GM23338 (cell line): Measurements from ENCODE around the gene CLSTN1. TPM values are rescaled to one million over a fixed set of nuclear protein-coding genes. Genes with fewer than 3 reads are reported as not detected.

ENCODE experiments used
- ATAC-seq: fragments of 200-7000 bp; cut with Tn5 transposase; 3 replicates; pipeline ENCODE4 v1.9.1; 2020
- DNase-seq: peaks from one replicate; pipeline ENCODE4 v3.0.0-alpha.2; 2015; ENCODE audit warnings: low spot score
- H2AFZ ChIP-seq: fragments of 200-600 bp; sonication (generic); 2 replicates; pipeline ENCODE4 v1.8.0; 2016; ENCODE audit warnings: antibody characterized with exemption, mild to moderate bottlenecking, moderate library complexity
- H3F3A ChIP-seq: fragments of 200-600 bp; sonication (generic); replicated peaks from 2 replicates; pipeline ENCODE4 v1.8.0; 2017; ENCODE audit warnings: antibody characterized with exemption, mixed run types, low read depth
- H3K27ac ChIP-seq: fragments of 200-600 bp; sonication (generic); 2 replicates; pipeline ENCODE4 v1.6.1; 2016; ENCODE audit warnings: low read depth
- H3K27me3 ChIP-seq: fragments of 200-600 bp; sonication (generic); 2 replicates; pipeline ENCODE4 v1.8.0; 2016; ENCODE audit warnings: mild to moderate bottlenecking, mixed run types, moderate library complexity; ENCODE audit not compliant: insufficient read depth
- H3K36me3 ChIP-seq: fragments of 200-600 bp; sonication (generic); 2 replicates; pipeline ENCODE4 v1.8.0; 2016; ENCODE audit warnings: mild to moderate bottlenecking; ENCODE audit not compliant: insufficient read depth
- H3K4me1 ChIP-seq: fragments of 200-600 bp; sonication (generic); 2 replicates; pipeline ENCODE4 v1.8.0; 2016; ENCODE audit warnings: mild to moderate bottlenecking, moderate library complexity; ENCODE audit not compliant: insufficient read depth
- H3K4me2 ChIP-seq: fragments of 200-600 bp; sonication (generic); 2 replicates; pipeline ENCODE4 v1.7.1; 2017; ENCODE audit warnings: mixed run types
- H3K4me3 ChIP-seq: fragments of 200-600 bp; sonication (generic); 2 replicates; pipeline ENCODE4 v1.6.1; 2016; ENCODE audit warnings: mixed run types
- H3K79me2 ChIP-seq: fragments of 200-600 bp; sonication (generic); replicated peaks from 2 replicates; pipeline ENCODE4 v1.8.0; 2017; ENCODE audit warnings: mild to moderate bottlenecking; ENCODE audit not compliant: insufficient read depth
- H3K9me2 ChIP-seq: fragments of 200-600 bp; sonication (generic); 2 replicates; pipeline ENCODE4 v1.8.0; 2017; ENCODE audit not compliant: insufficient read depth
- H4K20me1 ChIP-seq: fragments of 200-600 bp; sonication (generic); replicated peaks from 2 replicates; pipeline ENCODE4 v1.8.0; 2017; ENCODE audit warnings: mild to moderate bottlenecking; ENCODE audit not compliant: insufficient read depth
- H3K27ac Mint-ChIP-seq: 2 replicates; pipeline ENCODE4 v1.8.0; 2020; ENCODE audit warnings: inconsistent platforms, mild to moderate bottlenecking, moderate library complexity, mixed read lengths
- H3K27me3 Mint-ChIP-seq: 3 replicates; pipeline ENCODE4 v1.8.0; 2022; ENCODE audit warnings: low read depth, mild to moderate bottlenecking, moderate library complexity, mixed read lengths, inconsistent platforms; ENCODE audit not compliant: insufficient read depth, poor library complexity
- H3K36me3 Mint-ChIP-seq: 3 replicates; pipeline ENCODE4 v1.8.0; 2021; ENCODE audit warnings: low read depth, mild to moderate bottlenecking, inconsistent platforms, moderate library complexity, mixed read lengths
- H3K4me1 Mint-ChIP-seq: 3 replicates; pipeline ENCODE4 v1.8.0; 2020; ENCODE audit warnings: mild to moderate bottlenecking, inconsistent platforms, mixed read lengths
- H3K4me3 Mint-ChIP-seq: 3 replicates; pipeline ENCODE4 v1.8.0; 2021; ENCODE audit warnings: moderate library complexity, mild to moderate bottlenecking, inconsistent platforms, mixed read lengths
- H3K9me3 Mint-ChIP-seq: 3 replicates; pipeline ENCODE4 v1.8.0; 2020; ENCODE audit warnings: moderate library complexity, mild to moderate bottlenecking, inconsistent platforms, mixed read lengths
- CREB1 ChIP-seq: fragments of 250-450 bp; sonication (Bioruptor Pico); IDR thresholded peaks from 2 replicates; pipeline ENCODE4 v1.5.0; 2020; ENCODE audit warnings: low read depth, mild to moderate bottlenecking, moderate library complexity
- EZH2 ChIP-seq: fragments of 200-600 bp; sonication (generic); IDR thresholded peaks from one replicate; pipeline ENCODE4 v1.8.0; 2017; ENCODE audit warnings: antibody characterized with exemption, mild to moderate bottlenecking, low read depth; ENCODE audit not compliant: unreplicated experiment
- JUNB ChIP-seq: IDR thresholded peaks from one replicate; pipeline ENCODE4 v1.6.1; 2016; ENCODE audit warnings: antibody characterized with exemption; ENCODE audit not compliant: unreplicated experiment
- NANOG ChIP-seq: IDR thresholded peaks from 2 replicates; pipeline ENCODE4 v1.6.1; 2016; ENCODE audit warnings: antibody characterized with exemption, borderline replicate concordance
- POLR2AphosphoS5 ChIP-seq: IDR thresholded peaks from 2 replicates; pipeline ENCODE4 v1.6.1; 2016; ENCODE audit warnings: antibody characterized with exemption, low read depth
- ZNF114 ChIP-seq: fragments of 250-450 bp; sonication (Bioruptor Pico); IDR thresholded peaks from 2 replicates; pipeline ENCODE4 v1.5.0; 2020; ENCODE audit warnings: mild to moderate bottlenecking, moderate library complexity
- ZNF331 ChIP-seq: fragments of 250-450 bp; sonication (Bioruptor Pico); IDR thresholded peaks from 2 replicates; pipeline ENCODE4 v1.5.0; 2020; ENCODE audit warnings: low read depth, mild to moderate bottlenecking, moderate library complexity
- polyA plus RNA-seq: library from polyadenylated mRNA; unstranded; fragments of >200 nt; fragmentation: Nextera tagmentation; extraction: Ambion mirVana; gene quantifications from 2 replicates; pipeline ENCODE4 v1.2.1, GENCODE V29; 2016
- total RNA-seq: library from RNA; depleted of rRNA; stranded (reverse); fragments of >200 nt; shearing (Covaris generic); gene quantifications from 2 replicates; pipeline ENCODE4 v1.2.3, GENCODE V29; 2014
- TF ChIP-seq, protein P1 (sequence below), 2 experiments: fragments of 200-600 bp in 1 of 2; sonication (generic) in 1 of 2; conservative IDR thresholded peaks; 2 replicates each; pipeline versions ENCODE4 v1.5.1 to v1.6.1; 2016 to 2017; ENCODE audit warnings: antibody characterized with exemption in 2 of 2, low read depth in 2 of 2, mild to moderate bottlenecking in 2 of 2, moderate library complexity in 1 of 2
- TF ChIP-seq, protein P2 (sequence below): IDR thresholded peaks from one replicate; pipeline ENCODE4 v1.6.1; 2018; ENCODE audit warnings: antibody characterized with exemption; ENCODE audit not compliant: unreplicated experiment

CLSTN1 gene
- total and polyA plus RNA-seq, 2 experiments from 2014 or later: 38.5 to 66.2 TPM

DNA sequence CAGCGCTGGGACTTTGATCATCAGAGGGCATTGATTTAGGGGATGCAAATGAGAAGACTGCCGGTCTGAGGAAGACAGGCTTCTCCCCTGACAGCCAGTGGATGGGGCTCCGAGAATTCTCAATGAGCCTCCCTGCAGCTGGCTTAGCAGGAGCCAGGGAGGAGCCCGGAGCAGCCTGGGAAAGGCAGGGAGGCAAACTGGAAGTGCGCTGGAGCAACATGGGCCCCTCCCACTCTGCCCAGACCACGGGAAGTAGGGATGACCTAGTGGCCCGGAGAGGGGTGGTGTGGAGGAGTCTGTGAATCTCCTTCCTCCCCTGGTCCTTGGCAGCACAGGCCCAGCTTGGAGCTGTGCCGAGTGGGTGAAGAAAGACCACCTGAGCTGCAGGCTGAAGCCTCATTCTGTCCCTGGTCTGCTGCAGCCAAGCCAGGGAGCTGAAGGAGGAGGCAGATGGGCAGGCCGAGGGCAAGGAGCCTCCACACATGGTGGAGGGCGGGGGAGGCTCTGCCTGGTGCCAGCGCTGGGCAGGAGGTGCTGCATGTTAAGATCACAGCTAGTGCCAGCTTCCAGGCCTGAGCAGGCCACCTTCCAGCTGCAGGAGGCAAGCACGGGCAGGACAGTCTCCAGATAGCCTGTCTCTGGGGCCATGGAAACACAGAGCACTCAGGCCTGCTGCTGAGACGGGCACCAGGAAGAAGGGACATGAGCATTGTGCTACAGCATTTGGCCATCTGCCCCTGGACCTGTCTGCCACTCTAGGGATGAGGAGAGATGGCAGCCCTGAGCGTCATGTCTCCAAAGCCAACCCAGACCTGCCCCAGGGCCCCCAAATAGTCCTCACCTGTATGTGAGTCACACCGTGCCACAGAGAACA, 12.2 kb upstream of the CLSTN1 start:
- 0 out of 2 replicates have a peak, but pooled peaks cover 3% of the 10 kb centered on the region for H3F3A ChIP-seq
- no peak overlapping the region; the same call in 1 of the 2 replicates for H3K4me3 ChIP-seq
- H4K20me1 ChIP-seq: no peaks in the 10 kb centered on the region
- peaks cover 7% of the 10 kb centered on the region; the same call in 1 of the 2 replicates for H3K4me1 ChIP-seq
- no peaks in the 10 kb centered on the region for H3K9me2 ChIP-seq
- H3K36me3 Mint-ChIP-seq: no peaks in the 10 kb centered on the region; the same call in 1 of the 3 replicates
- peaks cover 13% of the 10 kb centered on the region for H3K27me3 Mint-ChIP-seq
- no peaks in the 10 kb centered on the region for H3K79me2 ChIP-seq
- peak; percentile 80 for DNase-seq
- H3K9me3 Mint-ChIP-seq: peaks cover under 1% of the 10 kb centered on the region; the same call in 1 of the 3 replicates
- peak overlapping the region; percentile 14 for H3K4me2 ChIP-seq
- no peaks in the 10 kb centered on the region for H3K27me3 ChIP-seq
- no peaks in the 10 kb centered on the region for H3K36me3 ChIP-seq
- no peak overlapping the region for H3K27ac ChIP-seq
- H3K4me3 Mint-ChIP-seq: peak overlapping the region; percentile 49
- H3K4me1 Mint-ChIP-seq: peaks cover 13% of the 10 kb centered on the region
- ATAC-seq: peak; percentile 95
- H3K27ac Mint-ChIP-seq: no peak overlapping the region
- TF ChIP-seq, protein P1, sequence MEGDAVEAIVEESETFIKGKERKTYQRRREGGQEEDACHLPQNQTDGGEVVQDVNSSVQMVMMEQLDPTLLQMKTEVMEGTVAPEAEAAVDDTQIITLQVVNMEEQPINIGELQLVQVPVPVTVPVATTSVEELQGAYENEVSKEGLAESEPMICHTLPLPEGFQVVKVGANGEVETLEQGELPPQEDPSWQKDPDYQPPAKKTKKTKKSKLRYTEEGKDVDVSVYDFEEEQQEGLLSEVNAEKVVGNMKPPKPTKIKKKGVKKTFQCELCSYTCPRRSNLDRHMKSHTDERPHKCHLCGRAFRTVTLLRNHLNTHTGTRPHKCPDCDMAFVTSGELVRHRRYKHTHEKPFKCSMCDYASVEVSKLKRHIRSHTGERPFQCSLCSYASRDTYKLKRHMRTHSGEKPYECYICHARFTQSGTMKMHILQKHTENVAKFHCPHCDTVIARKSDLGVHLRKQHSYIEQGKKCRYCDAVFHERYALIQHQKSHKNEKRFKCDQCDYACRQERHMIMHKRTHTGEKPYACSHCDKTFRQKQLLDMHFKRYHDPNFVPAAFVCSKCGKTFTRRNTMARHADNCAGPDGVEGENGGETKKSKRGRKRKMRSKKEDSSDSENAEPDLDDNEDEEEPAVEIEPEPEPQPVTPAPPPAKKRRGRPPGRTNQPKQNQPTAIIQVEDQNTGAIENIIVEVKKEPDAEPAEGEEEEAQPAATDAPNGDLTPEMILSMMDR (conservative IDR thresholded peaks at IDR 0.05; ENCODE audit: low read depth in 2 of 2): peak in 1 of 2 experiments; percentile 37; a peak in 1 of 4 replicates
- TF ChIP-seq POLR2AphosphoS5: no peak
- no peak for TF ChIP-seq JUNB
- peak overlapping the region; percentile 85 for H2AFZ ChIP-seq

DNA sequence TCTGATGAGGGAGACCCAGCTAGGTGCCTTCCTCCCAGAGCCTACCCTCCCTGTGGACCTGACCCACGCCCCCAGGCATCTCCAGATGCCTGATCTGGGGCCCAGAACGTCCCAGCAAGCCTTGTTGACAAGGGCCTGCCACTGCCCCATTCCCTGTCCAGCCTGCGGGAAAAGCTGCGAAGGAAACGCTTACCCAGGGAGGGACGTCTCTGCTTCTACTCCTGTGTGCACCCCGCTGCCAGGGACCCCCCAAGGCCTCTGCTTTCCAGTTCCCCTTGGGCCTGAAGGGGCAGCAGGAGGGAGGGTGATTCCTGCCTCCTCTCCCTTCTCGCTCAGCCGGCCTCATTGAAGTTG, 11.6 kb upstream of the CLSTN1 start:
- no peaks in the 10 kb centered on the region for H3K27me3 ChIP-seq
- H3K27ac Mint-ChIP-seq: no peak overlapping the region
- peak overlapping the region; percentile 49 for H3K4me3 Mint-ChIP-seq
- no peaks in the 10 kb centered on the region for H3K9me2 ChIP-seq
- H3K27ac ChIP-seq: no peak overlapping the region
- peak overlapping the region; percentile 85 for H2AFZ ChIP-seq
- DNase-seq: no peak
- no peaks in the 10 kb centered on the region for H3K79me2 ChIP-seq
- H3K4me3 ChIP-seq: no peak overlapping the region; the same call in 1 of the 2 replicates
- no peaks in the 10 kb centered on the region; the same call in 2 of the 3 replicates for H3K36me3 Mint-ChIP-seq
- no peaks in the 10 kb centered on the region; the same call in 2 of the 3 replicates for H3K9me3 Mint-ChIP-seq
- H3K4me2 ChIP-seq: peak overlapping the region; percentile 14
- ATAC-seq: peak; percentile 51
- no peaks in the 10 kb centered on the region for H3K36me3 ChIP-seq
- H3K4me1 ChIP-seq: peaks cover 7% of the 10 kb centered on the region; the same call in 1 of the 2 replicates
- peaks cover 13% of the 10 kb centered on the region for H3K27me3 Mint-ChIP-seq
- H4K20me1 ChIP-seq: no peaks in the 10 kb centered on the region
- H3F3A ChIP-seq: 0 out of 2 replicates have a peak, but pooled peaks cover 3% of the 10 kb centered on the region
- H3K4me1 Mint-ChIP-seq: peaks cover 13% of the 10 kb centered on the region
- TF ChIP-seq, protein P2, sequence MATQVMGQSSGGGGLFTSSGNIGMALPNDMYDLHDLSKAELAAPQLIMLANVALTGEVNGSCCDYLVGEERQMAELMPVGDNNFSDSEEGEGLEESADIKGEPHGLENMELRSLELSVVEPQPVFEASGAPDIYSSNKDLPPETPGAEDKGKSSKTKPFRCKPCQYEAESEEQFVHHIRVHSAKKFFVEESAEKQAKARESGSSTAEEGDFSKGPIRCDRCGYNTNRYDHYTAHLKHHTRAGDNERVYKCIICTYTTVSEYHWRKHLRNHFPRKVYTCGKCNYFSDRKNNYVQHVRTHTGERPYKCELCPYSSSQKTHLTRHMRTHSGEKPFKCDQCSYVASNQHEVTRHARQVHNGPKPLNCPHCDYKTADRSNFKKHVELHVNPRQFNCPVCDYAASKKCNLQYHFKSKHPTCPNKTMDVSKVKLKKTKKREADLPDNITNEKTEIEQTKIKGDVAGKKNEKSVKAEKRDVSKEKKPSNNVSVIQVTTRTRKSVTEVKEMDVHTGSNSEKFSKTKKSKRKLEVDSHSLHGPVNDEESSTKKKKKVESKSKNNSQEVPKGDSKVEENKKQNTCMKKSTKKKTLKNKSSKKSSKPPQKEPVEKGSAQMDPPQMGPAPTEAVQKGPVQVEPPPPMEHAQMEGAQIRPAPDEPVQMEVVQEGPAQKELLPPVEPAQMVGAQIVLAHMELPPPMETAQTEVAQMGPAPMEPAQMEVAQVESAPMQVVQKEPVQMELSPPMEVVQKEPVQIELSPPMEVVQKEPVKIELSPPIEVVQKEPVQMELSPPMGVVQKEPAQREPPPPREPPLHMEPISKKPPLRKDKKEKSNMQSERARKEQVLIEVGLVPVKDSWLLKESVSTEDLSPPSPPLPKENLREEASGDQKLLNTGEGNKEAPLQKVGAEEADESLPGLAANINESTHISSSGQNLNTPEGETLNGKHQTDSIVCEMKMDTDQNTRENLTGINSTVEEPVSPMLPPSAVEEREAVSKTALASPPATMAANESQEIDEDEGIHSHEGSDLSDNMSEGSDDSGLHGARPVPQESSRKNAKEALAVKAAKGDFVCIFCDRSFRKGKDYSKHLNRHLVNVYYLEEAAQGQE: no peak
- TF ChIP-seq ZNF114 (CRISPR knock-in tag): no peak
- no peak for TF ChIP-seq ZNF331 (CRISPR knock-in tag)
- TF ChIP-seq EZH2: no peak
- no peak for TF ChIP-seq JUNB
- TF ChIP-seq NANOG: no peak
- no peak for TF ChIP-seq CREB1 (CRISPR knock-in tag)
- no peak for TF ChIP-seq POLR2AphosphoS5
